ENCODE measurements around the gene TRAPPC3L.

The TRAPPC3L gene

DNA sequence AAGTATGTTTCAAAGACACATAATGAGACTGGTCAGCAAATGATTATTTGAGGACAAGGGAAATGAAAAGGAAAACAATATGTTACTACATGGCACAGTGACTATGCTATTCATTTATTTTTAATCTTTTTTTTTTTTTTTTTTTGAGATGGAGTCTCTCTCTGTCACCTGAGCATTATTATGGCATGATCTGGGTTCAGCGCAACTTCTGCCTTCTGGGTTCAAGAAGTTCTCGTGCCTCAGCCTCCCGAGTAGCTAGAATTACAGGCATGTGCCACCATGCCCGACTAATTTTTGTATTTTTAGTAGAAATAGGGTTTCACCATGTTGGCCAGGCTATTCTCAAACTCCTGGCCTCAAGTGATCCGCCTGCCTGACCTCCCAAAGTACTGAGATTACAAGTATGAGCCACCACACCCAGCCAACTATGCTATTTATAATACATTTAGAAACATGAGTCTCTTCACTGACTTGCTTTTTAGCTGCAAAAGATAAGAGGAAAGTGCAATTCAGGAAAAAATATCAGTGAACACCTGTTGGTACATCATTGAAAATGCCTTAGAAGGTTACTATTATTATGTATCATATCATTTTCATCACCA lies 11.4 kb upstream of the TRAPPC3L start:
- no peak for DNase-seq

DNA sequence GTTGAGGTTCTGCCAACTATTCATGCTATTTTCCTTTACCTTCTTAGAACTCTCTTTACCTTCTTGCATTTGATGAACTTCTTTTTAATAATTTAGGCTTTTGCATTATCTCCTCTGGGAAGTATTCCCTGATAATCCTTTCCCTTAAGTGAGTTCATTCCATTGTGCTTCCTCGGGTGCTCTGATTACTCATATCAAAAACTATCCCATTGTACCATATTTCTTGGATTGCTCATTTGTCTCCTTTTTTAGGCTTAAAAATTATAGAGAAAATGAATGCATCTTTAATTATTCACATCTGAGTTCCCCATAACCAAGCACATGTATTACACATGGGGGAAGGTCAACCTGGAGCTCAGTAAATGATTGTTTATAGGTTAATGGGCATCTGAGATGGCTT lies 10.6 kb upstream of the TRAPPC3L start:
- no peak for DNase-seq

DNA sequence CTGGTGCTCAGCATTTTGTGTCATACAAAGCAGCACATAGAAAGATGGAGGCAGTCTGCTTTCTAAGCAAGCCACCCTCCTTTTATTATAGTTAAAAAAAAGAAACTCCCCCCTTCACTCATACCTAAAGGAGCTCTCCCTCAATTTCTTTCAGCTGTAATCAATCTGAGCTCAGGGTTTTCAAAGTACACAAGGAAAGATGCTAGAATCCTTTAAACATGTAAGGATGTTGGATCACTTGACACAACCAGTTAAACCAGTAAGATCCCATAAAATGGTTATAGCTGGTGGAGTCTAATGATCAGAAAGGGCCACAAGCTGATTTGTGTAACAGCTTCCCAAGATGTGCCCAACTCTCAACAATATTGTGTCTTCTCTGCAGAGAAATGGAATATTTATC lies 8.0 kb upstream of the TRAPPC3L start, which contains the start of gene CALHM4:
CALHM4 (plus strand) TSS at position 301 of the 400 bp plus-strand sequence; CDS start at position 344, 43 bp downstream.
- DNase-seq, result no peak

GRCh38 chr6:116550796-116551195 lies 5.3 kb upstream of the TRAPPC3L start:
- no peak for DNase-seq

- DNase-seq, result no peak
Measured at GRCh38 chr6:116547358-116547757, 1.9 kb upstream of the TRAPPC3L start.

GRCh38 chr6:116543149-116543548 lies 2.3 kb downstream of the TRAPPC3L start:
- no peak for DNase-seq

DNA sequence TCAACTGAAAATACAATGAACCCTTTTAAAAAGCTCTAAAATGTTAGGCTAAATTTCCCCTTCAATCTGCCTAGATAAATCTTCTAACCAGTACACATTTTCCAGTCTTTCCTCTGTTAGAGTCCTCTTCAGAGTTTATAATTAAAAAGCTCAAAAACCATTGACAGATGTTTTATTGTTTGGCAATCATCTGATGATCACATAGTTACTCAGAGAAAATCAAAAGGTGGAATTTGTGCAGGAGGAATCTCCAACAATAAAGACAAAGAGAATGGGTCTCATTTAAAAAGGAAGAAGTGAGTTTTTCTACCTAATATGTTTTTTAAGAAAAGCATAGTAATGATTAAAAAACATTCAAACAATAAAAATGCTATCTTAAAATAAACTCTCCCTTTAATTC lies 3.1 kb downstream of the TRAPPC3L start:
- DNase-seq, result no peak

DNA sequence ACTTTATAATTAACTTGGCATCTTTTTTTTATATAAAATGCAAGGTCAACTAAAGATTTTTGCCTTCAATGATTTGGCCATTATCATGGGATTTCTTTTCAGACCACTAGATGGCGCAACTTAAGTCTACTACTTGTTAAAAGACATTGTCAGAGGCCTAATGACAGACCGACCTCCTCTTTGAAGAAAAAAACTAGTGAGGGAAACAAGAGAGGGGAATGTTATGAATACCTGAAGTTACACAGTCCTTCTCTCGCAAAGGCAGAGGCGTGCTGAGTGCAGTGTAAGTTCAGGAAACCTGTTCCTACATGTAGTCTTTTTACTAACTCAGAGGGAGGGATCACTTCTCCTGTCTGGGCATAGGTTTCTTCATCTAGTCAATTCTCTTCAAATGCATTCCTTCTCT lies 9.3 kb downstream of the TRAPPC3L start:
- DNase-seq, result no peak

DNA sequence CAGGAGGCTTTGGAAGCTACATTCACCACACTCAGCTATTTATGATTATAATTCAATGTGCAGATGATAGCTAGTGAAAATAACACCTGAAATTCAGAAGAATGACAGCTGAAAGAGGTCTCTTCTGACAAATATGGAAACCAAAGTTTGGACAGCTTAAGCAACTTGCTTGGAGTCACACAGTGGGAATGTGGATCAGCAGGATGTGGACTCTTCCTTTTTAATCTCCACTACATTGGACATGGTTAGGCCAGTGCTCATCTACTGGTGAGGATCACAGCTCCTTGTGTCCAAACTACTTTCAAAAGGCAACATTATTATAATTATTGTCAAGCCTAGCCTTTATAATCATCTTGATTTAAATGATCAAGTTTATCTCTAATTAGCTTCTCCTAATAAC lies 10.4 kb downstream of the TRAPPC3L start:
- DNase-seq, result no peak

DNA sequence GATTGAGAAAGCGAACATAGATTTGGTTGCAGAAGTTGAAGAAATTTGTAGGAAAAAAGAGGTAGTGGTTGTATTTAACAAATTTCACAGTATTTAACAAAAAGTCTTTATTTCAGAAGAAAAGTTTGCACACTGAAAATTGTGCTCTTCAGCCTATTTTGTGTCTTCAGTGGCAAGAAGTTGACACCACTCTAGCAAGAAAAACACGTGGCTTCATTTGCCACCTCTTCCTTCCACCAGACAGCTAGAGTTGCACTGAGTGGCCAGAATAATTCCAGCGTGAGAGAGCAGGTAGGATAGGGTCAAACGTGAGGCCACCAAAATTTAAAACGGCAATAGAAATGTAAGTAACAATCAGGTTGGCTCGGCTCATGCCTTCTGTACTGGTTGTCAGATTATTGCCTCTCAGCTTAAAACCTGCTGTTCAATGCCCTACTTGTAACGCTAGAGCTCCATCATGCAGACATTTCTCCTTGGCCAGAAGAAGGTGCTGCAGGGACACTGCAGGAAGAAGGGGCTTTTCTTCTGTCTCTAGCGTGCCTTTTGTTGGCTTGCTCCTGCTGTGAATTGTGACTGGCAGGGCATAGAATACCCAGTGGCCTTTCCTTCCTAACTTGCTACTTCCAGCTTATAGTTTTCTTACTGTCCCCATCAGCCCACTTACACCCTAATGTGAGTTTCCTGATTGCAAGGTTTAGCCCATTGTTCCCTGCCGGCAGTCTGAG lies 12.1 kb downstream of the TRAPPC3L start:
- no peak for DNase-seq

DNA sequence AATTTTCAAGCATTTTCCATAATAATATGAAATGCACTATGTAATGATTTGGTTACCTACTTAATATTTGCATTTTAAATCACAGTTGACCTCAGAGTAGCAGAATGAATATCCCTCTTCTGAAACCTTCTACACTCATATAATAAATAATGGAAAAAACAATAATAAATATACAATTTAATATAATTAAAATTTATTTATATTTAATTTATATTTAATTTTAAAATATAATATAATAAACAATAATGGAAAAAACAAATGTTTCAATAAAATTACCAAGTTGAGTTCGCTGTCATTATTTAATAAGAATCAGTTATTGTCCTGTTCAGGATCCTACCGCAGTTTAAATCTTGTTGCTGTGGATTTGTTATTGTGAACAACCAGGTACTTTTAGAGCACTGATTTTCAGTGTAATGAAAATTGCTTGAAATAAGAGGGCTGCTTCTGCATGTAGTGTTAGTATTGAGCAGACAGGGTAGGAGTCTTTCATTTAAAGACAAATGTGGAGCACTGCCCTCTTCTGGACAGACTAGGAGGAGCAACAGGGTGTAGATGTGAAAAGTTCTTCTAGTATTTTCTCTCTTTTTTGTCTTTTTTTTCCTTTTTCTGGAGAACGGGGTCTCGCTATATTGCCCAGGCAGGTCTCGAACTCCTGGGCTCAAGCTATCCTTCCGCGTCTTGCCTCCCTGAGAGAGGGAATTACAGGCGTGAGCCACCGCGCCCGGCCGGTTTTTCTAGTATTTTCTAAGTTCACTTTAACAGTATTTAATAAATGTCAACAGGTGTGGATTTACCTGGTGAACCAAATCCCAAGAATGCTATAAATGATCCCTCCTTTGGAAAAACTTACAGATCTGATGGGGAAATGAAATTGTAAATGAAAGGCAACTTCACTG lies 13.6 kb downstream of the TRAPPC3L start:
- peak; percentile 46 for DNase-seq

DNA sequence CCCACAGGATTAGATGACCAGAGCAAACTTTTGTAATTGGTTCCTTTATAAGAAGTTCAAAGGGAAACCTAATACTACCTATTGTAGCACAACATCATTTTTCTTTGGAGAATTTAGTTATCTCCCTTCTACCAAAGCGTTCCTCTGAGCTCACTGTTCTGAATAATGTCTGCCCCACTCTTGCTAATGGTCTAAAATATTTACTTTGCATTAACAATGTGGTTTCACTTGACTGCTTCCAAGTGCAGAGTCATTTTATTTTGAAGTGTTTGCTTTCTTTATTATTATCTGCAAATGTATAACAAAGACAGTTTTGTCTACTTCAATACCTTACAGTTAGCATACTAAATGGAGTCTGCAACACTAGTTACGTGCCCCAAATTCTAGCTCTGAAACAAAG lies 15.0 kb downstream of the TRAPPC3L start:
- no peak for DNase-seq

DNA sequence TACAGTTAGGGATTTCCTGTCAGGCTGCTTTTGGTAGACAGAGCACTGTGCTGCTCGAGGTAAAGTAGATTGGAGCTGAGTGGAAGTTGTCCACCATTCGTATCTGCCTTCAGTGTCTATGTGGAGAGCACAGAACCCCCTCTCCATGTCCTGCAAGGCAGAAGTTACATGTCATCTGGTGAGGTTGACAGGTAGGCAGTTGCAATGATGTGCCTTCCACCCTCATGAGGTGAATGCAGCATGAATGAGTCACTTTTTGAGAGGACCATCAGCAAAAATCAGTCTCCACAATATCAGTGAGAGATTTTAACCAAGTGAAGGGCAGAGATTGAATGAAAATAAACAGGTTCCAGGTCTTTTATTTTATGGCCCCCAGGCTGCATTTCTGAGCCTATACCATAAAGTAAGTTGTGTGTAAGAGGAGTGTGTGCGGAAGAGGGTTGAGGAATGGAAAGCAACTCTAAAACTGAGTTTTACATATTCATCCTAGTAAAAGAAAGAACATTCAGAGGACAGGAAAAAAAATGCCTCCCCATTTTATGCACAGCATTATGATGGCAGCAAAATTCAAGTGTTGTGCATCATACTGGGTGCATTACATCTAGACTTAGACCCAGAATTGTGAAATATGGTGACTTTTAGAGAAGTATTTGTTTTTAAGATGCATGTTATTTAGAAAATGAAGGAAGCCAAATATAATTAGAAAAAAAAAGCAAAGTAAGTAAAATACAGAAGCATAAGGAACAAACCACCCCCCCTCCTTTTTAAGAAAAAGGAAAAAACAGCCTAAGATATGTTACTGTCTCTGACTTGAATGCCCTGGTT lies 15.8 kb downstream of the TRAPPC3L start:
- no peak for DNase-seq

- no peak for DNase-seq
Measured at GRCh38 chr6:116528780-116529179, 16.7 kb downstream of the TRAPPC3L start.

DNA sequence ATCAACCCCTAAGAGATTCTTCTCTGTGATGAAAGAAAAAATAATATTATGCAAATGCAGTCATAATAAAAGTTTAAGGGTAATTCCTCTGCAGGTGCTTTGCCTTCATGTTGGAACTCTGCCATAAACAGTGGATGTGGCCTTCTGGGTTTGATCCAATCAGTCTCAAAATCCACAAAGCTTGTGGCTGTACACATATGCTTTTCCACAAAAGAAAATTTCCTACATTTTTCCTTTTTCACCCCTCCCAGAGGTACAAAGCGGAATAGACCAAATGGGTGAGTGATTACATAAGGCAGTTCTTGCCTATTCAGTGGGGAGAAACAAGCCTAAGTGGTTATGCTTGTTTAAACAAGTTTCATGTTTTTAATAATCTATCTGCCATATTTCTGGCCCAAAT lies 17.4 kb downstream of the TRAPPC3L start:
- no peak for DNase-seq

- no peak for DNase-seq
Measured at GRCh38 chr6:116524236-116524635, 21.2 kb downstream of the TRAPPC3L start.

DNA sequence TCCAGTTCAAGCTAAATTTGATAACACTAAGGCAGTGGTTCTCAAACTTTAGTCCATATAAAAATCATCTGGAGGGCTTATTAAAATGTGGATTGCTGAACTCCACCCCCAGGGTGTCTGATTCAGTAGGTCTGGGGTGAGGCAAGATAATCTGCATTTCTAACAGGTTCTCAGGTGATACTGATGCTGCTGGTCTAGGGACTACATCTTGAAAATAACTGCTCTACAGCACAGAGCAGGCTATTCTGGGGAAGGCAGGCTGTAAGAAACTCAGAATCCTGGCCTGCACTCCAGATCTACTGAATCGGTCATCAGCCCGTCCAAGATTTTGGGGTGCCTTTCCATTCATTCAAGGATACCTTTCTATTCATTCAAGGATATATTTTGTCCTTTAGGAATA lies 22.6 kb downstream of the TRAPPC3L start:
- no peak for DNase-seq

DNA sequence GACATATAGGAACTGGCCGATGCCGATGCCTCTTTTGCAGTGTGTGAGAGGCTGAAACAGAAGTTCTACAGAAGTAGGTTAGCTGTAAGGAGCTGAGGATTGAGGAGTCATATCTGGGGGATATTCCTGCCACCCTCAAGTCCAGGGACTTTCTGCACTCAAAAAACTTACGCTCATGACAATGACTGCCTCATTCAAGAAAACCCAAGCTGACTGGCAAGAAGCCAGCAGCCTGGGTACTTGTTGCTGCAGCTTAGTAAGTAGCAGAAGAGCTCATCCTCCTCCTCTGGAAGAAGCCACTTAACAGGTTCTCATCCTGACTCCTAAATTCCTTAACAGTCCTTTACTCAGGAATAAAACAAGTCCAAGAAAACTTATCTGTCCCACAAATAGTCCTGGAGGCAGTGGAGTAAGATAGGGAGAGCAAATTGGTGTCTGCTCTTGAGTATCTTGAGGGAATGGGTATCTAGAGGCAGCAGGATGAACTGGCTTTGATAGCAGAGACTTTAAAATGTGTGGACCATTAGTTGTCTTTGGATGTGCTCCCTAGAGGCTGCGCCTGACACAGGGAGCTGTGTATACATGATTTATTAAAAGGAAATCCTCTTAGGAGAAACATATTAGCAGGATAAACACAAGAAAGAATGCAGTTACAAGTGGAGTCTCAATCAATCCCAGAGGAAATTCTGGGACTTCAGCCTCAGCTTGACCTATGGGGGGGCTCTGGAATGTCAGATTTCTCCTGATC lies 26.7 kb downstream of the TRAPPC3L start:
- no peak for DNase-seq

- DNase-seq, result no peak
Measured at GRCh38 chr6:116515141-116515540, 30.3 kb downstream of the TRAPPC3L start.

- DNase-seq, result no peak
Measured at GRCh38 chr6:116514111-116514510, 31.4 kb downstream of the TRAPPC3L start.

GRCh38 chr6:116513224-116513875 lies 32.1 kb downstream of the TRAPPC3L start:
- no peak for DNase-seq

DNA sequence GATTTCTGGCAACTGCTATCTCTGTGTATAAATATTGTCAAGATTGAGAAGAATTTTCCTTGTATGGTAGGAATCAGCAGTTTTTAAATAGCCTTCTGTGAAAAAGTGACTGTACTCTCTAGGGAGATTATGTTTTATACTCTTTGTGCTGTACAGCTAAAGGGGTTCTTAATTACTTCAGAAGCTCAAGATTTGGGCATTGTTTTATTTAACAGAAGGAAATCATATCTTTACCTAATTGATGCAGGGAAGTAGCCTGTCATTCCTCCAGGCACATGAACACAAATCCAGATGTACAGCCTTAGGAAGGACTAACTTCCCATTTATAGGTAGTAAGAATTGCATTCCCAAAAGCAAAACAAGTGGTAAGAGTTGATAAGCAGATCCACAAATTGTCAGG lies 32.8 kb downstream of the TRAPPC3L start:
- no peak for DNase-seq
